H9 (cell line): ENCODE results near the gene ATF2. TPM values are rescaled to one million over a fixed set of nuclear protein-coding genes. Genes with fewer than 3 reads are reported as not detected.
A peak's percentile ranks its signal among the peaks of the same experiment; 100 is the strongest.

Experiments used
- DNase-seq: peaks from one replicate; pipeline ENCODE4 v3.0.0-alpha.2; 2017
- H2AFZ ChIP-seq: one replicate; pipeline ENCODE4 v1.6.1; 2013; ENCODE audit warnings: mild to moderate bottlenecking, low read length, control low read depth, moderate library complexity
- H2AK5ac ChIP-seq: 2 replicates; pipeline ENCODE4 v1.6.1; 2013; ENCODE audit warnings: low read length, control low read depth, mixed read lengths; ENCODE audit not compliant: insufficient read length
- H2BK120ac ChIP-seq: one replicate; pipeline ENCODE4 v1.6.1; 2013; ENCODE audit warnings: low read depth, mild to moderate bottlenecking, low read length, control low read depth, inconsistent platforms; ENCODE audit not compliant: poor library complexity, severe bottlenecking
- H2BK12ac ChIP-seq: 2 replicates; pipeline ENCODE4 v1.6.1; 2013; ENCODE audit warnings: low read length, control low read depth, mixed read lengths, low read depth; ENCODE audit not compliant: insufficient read length
- H2BK15ac ChIP-seq: 2 replicates; pipeline ENCODE4 v1.6.1; 2013; ENCODE audit warnings: low read depth, low read length, control low read depth
- H2BK20ac ChIP-seq: one replicate; pipeline ENCODE4 v1.6.1; 2013; ENCODE audit warnings: low read depth, mild to moderate bottlenecking, low read length, control low read depth, inconsistent platforms; ENCODE audit not compliant: poor library complexity, severe bottlenecking
- H2BK5ac ChIP-seq: 2 replicates; pipeline ENCODE4 v1.6.1; 2013; ENCODE audit warnings: low read length, control low read depth, mixed read lengths; ENCODE audit not compliant: insufficient read length
- H3K14ac ChIP-seq: 2 replicates; pipeline ENCODE4 v1.6.1; 2013; ENCODE audit warnings: low read length, control low read depth; ENCODE audit not compliant: insufficient read depth
- H3K18ac ChIP-seq: 2 replicates; pipeline ENCODE4 v1.6.1; 2013; ENCODE audit warnings: low read depth, mild to moderate bottlenecking, mixed read lengths, low read length, control low read depth; ENCODE audit not compliant: insufficient read length
- H3K23ac ChIP-seq: 2 replicates; pipeline ENCODE4 v1.6.1; 2013; ENCODE audit warnings: low read length, control low read depth, mixed read lengths, low read depth; ENCODE audit not compliant: insufficient read length
- H3K23me2 ChIP-seq: 2 replicates; pipeline ENCODE4 v1.6.1; 2013; ENCODE audit warnings: low read depth, mild to moderate bottlenecking, mixed read lengths, low read length, control low read depth; ENCODE audit not compliant: insufficient read length, poor library complexity, severe bottlenecking
- H3K27ac ChIP-seq: 2 replicates; pipeline ENCODE4 v1.5.1; 2013; ENCODE audit warnings: low read length, control low read depth, mixed read lengths, low read depth; ENCODE audit not compliant: insufficient read length
- H3K27me3 ChIP-seq: 2 replicates; pipeline ENCODE4 v1.6.1; 2013; ENCODE audit warnings: low read length, control low read depth, inconsistent platforms; ENCODE audit not compliant: insufficient read depth
- H3K4ac ChIP-seq: 2 replicates; pipeline ENCODE4 v1.6.1; 2013; ENCODE audit warnings: low read depth, mild to moderate bottlenecking, control low read depth, inconsistent platforms, low read length, moderate library complexity
- H3K4me1 ChIP-seq: 2 replicates; pipeline ENCODE4 v1.6.1; 2013; ENCODE audit warnings: low read length, control low read depth, inconsistent platforms; ENCODE audit not compliant: insufficient read depth
- H3K4me2 ChIP-seq: 2 replicates; pipeline ENCODE4 v1.6.1; 2013; ENCODE audit warnings: low read length, control low read depth, mixed read lengths; ENCODE audit not compliant: insufficient read length, insufficient read depth
- H3K56ac ChIP-seq: 2 replicates; pipeline ENCODE4 v1.6.1; 2013; ENCODE audit warnings: low read depth, mild to moderate bottlenecking, mixed read lengths, low read length, control low read depth; ENCODE audit not compliant: insufficient read length
- H3K79me1 ChIP-seq: 2 replicates; pipeline ENCODE4 v1.6.1; 2013; ENCODE audit warnings: low read depth, mild to moderate bottlenecking, moderate library complexity, low read length, control low read depth, inconsistent platforms; ENCODE audit not compliant: insufficient read depth, poor library complexity, severe bottlenecking
- H3K79me2 ChIP-seq: 2 replicates; pipeline ENCODE4 v1.6.1; 2013; ENCODE audit warnings: low read length, control low read depth, inconsistent platforms; ENCODE audit not compliant: insufficient read depth
- H3K9ac ChIP-seq: 2 replicates; pipeline ENCODE4 v1.6.1; 2013; ENCODE audit warnings: low read length, control low read depth, mixed read lengths; ENCODE audit not compliant: insufficient read length; ENCODE audit errors: extremely low read depth
- H3K9me3 ChIP-seq: one replicate; pipeline ENCODE4 v1.6.1; 2013; ENCODE audit warnings: low read depth, low read length, inconsistent platforms; ENCODE audit not compliant: control insufficient read depth
- H3T11ph ChIP-seq: one replicate; pipeline ENCODE4 v1.6.1; 2013; ENCODE audit warnings: mild to moderate bottlenecking, low read length, control low read depth, inconsistent platforms
- H4K20me1 ChIP-seq: one replicate; pipeline ENCODE4 v1.6.1; 2013; ENCODE audit not compliant: control insufficient read depth, insufficient read length, insufficient read depth
- H4K5ac ChIP-seq: 2 replicates; pipeline ENCODE4 v1.6.1; 2013; ENCODE audit warnings: low read depth, mild to moderate bottlenecking, mixed read lengths, low read length, control low read depth; ENCODE audit not compliant: insufficient read length
- H4K8ac ChIP-seq: replicated peaks from 2 replicates; pipeline ENCODE4 v1.6.1; 2013; ENCODE audit warnings: low read length, control low read depth, mixed read lengths, low read depth; ENCODE audit not compliant: insufficient read length
- H4K91ac ChIP-seq: 2 replicates; pipeline ENCODE4 v1.6.1; 2013; ENCODE audit warnings: low read depth, mild to moderate bottlenecking, moderate library complexity, mixed read lengths, low read length, control low read depth; ENCODE audit not compliant: insufficient read length
- H3K27ac Mint-ChIP-seq, 3 experiments: 2 replicates in 2 of 3; 3 replicates in 1 of 3; pipeline ENCODE4 v1.8.0; 2020 to 2021; ENCODE audit warnings: mixed read lengths in 3 of 3, mild to moderate bottlenecking in 1 of 3, moderate library complexity in 1 of 3
- H3K27me3 Mint-ChIP-seq: 2 replicates; pipeline ENCODE4 v1.8.0; 2021; ENCODE audit warnings: low read depth, mild to moderate bottlenecking, moderate library complexity, mixed read lengths
- H3K36me3 Mint-ChIP-seq, 3 experiments: 2 replicates in 2 of 3; 3 replicates in 1 of 3; pipeline ENCODE4 v1.8.0; 2020 to 2021; ENCODE audit warnings: low read depth in 3 of 3, mixed read lengths in 3 of 3; ENCODE audit not compliant: insufficient read depth in 1 of 3
- H3K4me1 Mint-ChIP-seq, 2 experiments: 2 replicates each; pipeline ENCODE4 v1.8.0; 2020; ENCODE audit warnings: mixed read lengths in 2 of 2
- H3K4me3 Mint-ChIP-seq, 2 experiments: 2 replicates in 1 of 2; 3 replicates in 1 of 2; pipeline ENCODE4 v1.8.0; 2020 to 2021; ENCODE audit warnings: mild to moderate bottlenecking in 2 of 2, mixed read lengths in 2 of 2, moderate library complexity in 1 of 2
- H3K9me3 Mint-ChIP-seq, 2 experiments: 2 replicates in 1 of 2; 3 replicates in 1 of 2; pipeline ENCODE4 v1.8.0; 2020; ENCODE audit warnings: mild to moderate bottlenecking in 2 of 2, mixed read lengths in 2 of 2, moderate library complexity in 1 of 2
- CTCF ChIP-seq: fragments of 200-600 bp; sonication (generic); conservative IDR thresholded peaks from 3 replicates; pipeline ENCODE4 v1.8.0; 2021; ENCODE audit warnings: antibody characterized with exemption, mild to moderate bottlenecking
- WGBS: extraction: QIAGEN DNeasy Blood & Tissue Kit; methylation state at CpG from one replicate; pipeline ENCODE4 v1.1.7; 2013; ENCODE audit warnings: missing lambda C conversion rate, low lambda C conversion rate, mixed read lengths; ENCODE audit not compliant: insufficient read length; ENCODE audit errors: extremely low coverage; 5-methylcytosine and 5-hydroxymethylcytosine counted together
- total RNA-seq: library from RNA; stranded (reverse); gene quantifications from 2 replicates; pipeline ENCODE4 v1.2.1, GENCODE V29; 2021

The ATF2 gene
- total RNA-seq, 1 experiment from 2014 or later = 40.9 TPM

- H4K91ac ChIP-seq = no peak within 1 kb of the TSS
- no peaks in the 10 kb centered on the region for H3K4me1 ChIP-seq
- H2BK15ac ChIP-seq = no peak within 1 kb of the TSS
- peak within 1 kb of the TSS; percentile 79 for H3T11ph ChIP-seq
- H3K23me2 ChIP-seq = no peaks in the 10 kb centered on the region
- peak within 1 kb of the TSS; percentile 36 for H2BK12ac ChIP-seq
- no peak within 1 kb of the TSS for H2BK20ac ChIP-seq
- H3K9me3 ChIP-seq = no peaks in the 10 kb centered on the region
- H3K27me3 ChIP-seq = no peaks in the 10 kb centered on the region
- no peaks in the 10 kb centered on the region for H3K79me1 ChIP-seq
- no peaks in the 10 kb centered on the region for H3K27me3 Mint-ChIP-seq
- peak within 1 kb of the TSS; percentile 3 for H3K14ac ChIP-seq
- no peak within 1 kb of the TSS for H3K56ac ChIP-seq
- no peaks in the 10 kb centered on the region for H3K9me3 Mint-ChIP-seq
- WGBS = no CpG with 5 or more reads among the region's 53 CpGs
- peak within 1 kb of the TSS; percentile 82 to 96 (median 92) for H3K27ac Mint-ChIP-seq
- peak; percentile 29; the same call in 1 of the 3 replicates for TF ChIP-seq CTCF
- H2BK5ac ChIP-seq = no peak within 1 kb of the TSS
- peak within 1 kb of the TSS; percentile 85 for H3K18ac ChIP-seq
- peaks cover 25 to 40% (median 37%) of the 10 kb centered on the region in 3 experiments for H3K36me3 Mint-ChIP-seq
- H2AFZ ChIP-seq = peak within 1 kb of the TSS; percentile 97
- H3K4ac ChIP-seq = no peak within 1 kb of the TSS
- H4K5ac ChIP-seq = peak within 1 kb of the TSS; percentile 50
- no peaks in the 10 kb centered on the region for H4K20me1 ChIP-seq
- H3K4me2 ChIP-seq = peak within 1 kb of the TSS; percentile 88
- no peak within 1 kb of the TSS for H3K23ac ChIP-seq
- peak within 1 kb of the TSS; percentile 91 to 96 for H3K4me3 Mint-ChIP-seq
- peaks cover 10 to 14% of the 10 kb centered on the region in 2 experiments for H3K4me1 Mint-ChIP-seq
- no peak within 1 kb of the TSS for H2AK5ac ChIP-seq
- DNase-seq = peak; percentile 95
- peak within 1 kb of the TSS; percentile 78 for H4K8ac ChIP-seq
- peak within 1 kb of the TSS; percentile 96 for H3K9ac ChIP-seq
- H3K27ac ChIP-seq = no peak within 1 kb of the TSS
- peaks cover 7% of the 10 kb centered on the region; the same call in 1 of the 2 replicates for H3K79me2 ChIP-seq
- peak within 1 kb of the TSS; percentile 73 for H2BK120ac ChIP-seq
These were observed 13.3 kb upstream of the ATF2 start, which contains the start of gene ATP5MC3 for GRCh38 chr2:175181104-175181876. TSS of gene ATP5MC3 (minus strand) at chr2:175181710. CDS start at chr2:175181393, 317 bp downstream.
